GM23248 (cell line): ENCODE data around the gene GUCA2B. TPM values are rescaled to one million over a fixed set of nuclear protein-coding genes. Genes with fewer than 3 reads are reported as not detected.

Experiments used
- DNase-seq: peaks from one replicate; pipeline ENCODE4 v3.0.0-alpha.2; 2015
- H2AFZ ChIP-seq: fragments of 200-600 bp; sonication (generic); 2 replicates; pipeline ENCODE4 v1.6.1; 2016; ENCODE audit warnings: antibody characterized with exemption
- H3F3A ChIP-seq: fragments of 200-600 bp; sonication (generic); 2 replicates; pipeline ENCODE4 v1.6.1; 2016; ENCODE audit warnings: mild to moderate bottlenecking, antibody characterized with exemption, mixed run types; ENCODE audit not compliant: insufficient read depth
- H3K27ac ChIP-seq: fragments of 200-600 bp; sonication (generic); 2 replicates; pipeline ENCODE4 v1.5.1; 2016; ENCODE audit warnings: mild to moderate bottlenecking
- H3K27me3 ChIP-seq: fragments of 200-600 bp; sonication (generic); replicated peaks from 2 replicates; pipeline ENCODE4 v1.6.1; 2016; ENCODE audit warnings: mild to moderate bottlenecking; ENCODE audit not compliant: insufficient read depth
- H3K36me3 ChIP-seq: fragments of 200-600 bp; sonication (generic); 2 replicates; pipeline ENCODE4 v1.6.1; 2016; ENCODE audit warnings: low read depth, mild to moderate bottlenecking
- H3K4me1 ChIP-seq: fragments of 200-600 bp; sonication (generic); 2 replicates; pipeline ENCODE4 v1.6.1; 2016; ENCODE audit warnings: mild to moderate bottlenecking; ENCODE audit not compliant: insufficient read depth
- H3K4me2 ChIP-seq: fragments of 200-600 bp; sonication (generic); one replicate; pipeline ENCODE4 v1.6.1; 2016; ENCODE audit warnings: mild to moderate bottlenecking; ENCODE audit not compliant: unreplicated experiment
- H3K4me3 ChIP-seq: fragments of 200-600 bp; sonication (generic); 2 replicates; pipeline ENCODE4 v1.5.1; 2016; ENCODE audit warnings: mild to moderate bottlenecking
- H3K79me2 ChIP-seq: fragments of 200-600 bp; sonication (generic); 2 replicates; pipeline ENCODE4 v1.6.1; 2016; ENCODE audit warnings: mild to moderate bottlenecking; ENCODE audit not compliant: insufficient read depth
- H3K9ac ChIP-seq: fragments of 200-600 bp; sonication (generic); 2 replicates; pipeline ENCODE4 v1.6.1; 2016; ENCODE audit warnings: mild to moderate bottlenecking
- H3K9me2 ChIP-seq: fragments of 200-600 bp; sonication (generic); 2 replicates; pipeline ENCODE4 v1.6.1; 2016; ENCODE audit warnings: mixed run types, mild to moderate bottlenecking, moderate library complexity; ENCODE audit not compliant: insufficient read depth
- H3K9me3 ChIP-seq: fragments of 200-600 bp; sonication (generic); one replicate; pipeline ENCODE4 v1.6.1; 2017; ENCODE audit warnings: low read depth
- H4K20me1 ChIP-seq: fragments of 200-600 bp; sonication (generic); 2 replicates; pipeline ENCODE4 v1.6.0; 2016; ENCODE audit not compliant: insufficient read depth
- EZH2 ChIP-seq: fragments of 200-600 bp; sonication (generic); IDR thresholded peaks from 2 replicates; pipeline ENCODE4 v1.6.1; 2018; ENCODE audit warnings: antibody characterized with exemption, mild to moderate bottlenecking; ENCODE audit not compliant: insufficient read depth, poor library complexity, severe bottlenecking
- EZH2phosphoT487 ChIP-seq: fragments of 200-600 bp; sonication (generic); IDR thresholded peaks from 2 replicates; pipeline ENCODE4 v1.6.1; 2018; ENCODE audit warnings: antibody characterized with exemption, moderate library complexity, mild to moderate bottlenecking, low read depth; ENCODE audit not compliant: insufficient read depth
- WGBS, 2 experiments: methylation state at CpG; one replicate each; pipeline ENCODE4 v1.1.6; 2015 to 2017; ENCODE audit warnings: low lambda C conversion rate in 2 of 2, low coverage in 1 of 2; ENCODE audit errors: missing lambda C conversion rate in 2 of 2; 5-methylcytosine and 5-hydroxymethylcytosine counted together
- in situ Hi-C: fragments of 300-500 bp; cut with MboI; formaldehyde crosslinking; loops from 2 replicates; pipeline ENCODE4 v1.15.0; 2020
- polyA plus RNA-seq: library from polyadenylated mRNA; unstranded; fragments of >200 nt; fragmentation: Nextera tagmentation; extraction: Ambion mirVana; gene quantifications from 2 replicates; pipeline ENCODE4 v1.2.1, GENCODE V29; 2016
- total RNA-seq: library from RNA; depleted of rRNA; stranded (reverse); fragments of >200 nt; shearing (Covaris generic); gene quantifications from 2 replicates; pipeline ENCODE4 v1.2.3, GENCODE V29; 2014

GUCA2B gene
- total and polyA plus RNA-seq, 2 experiments from 2014 or later, result not detected

DNA sequence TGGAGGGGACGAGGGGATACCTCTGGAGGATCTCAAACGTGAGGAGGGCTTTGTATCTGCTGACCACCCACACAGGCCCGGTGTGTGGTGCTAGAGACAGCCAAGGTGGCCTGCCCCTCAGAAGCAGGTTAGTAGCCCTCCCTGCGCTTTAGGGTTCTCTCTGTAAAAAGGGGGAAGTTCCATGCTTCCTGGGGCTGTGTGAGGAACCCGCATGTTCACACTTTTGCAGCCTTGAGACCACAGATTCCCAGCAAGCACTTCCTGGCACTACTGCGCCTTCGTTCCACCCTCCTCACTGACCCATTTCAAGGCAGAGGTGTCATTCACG lies 7.9 kb upstream of the GUCA2B start:
- WGBS, 2 experiments, result 57 to 61% methylated on average over 8 of the region's 8 CpGs
- Histone ChIP-seq H3K4me3 (no peak overlapping the region), H3F3A (no peaks in the 10 kb centered on the region), H3K4me1 (no peaks in the 10 kb centered on the region), H2AFZ (no peak overlapping the region), H3K9me2 (no peaks in the 10 kb centered on the region), H4K20me1 (no peaks in the 10 kb centered on the region), H3K27ac (no peak overlapping the region), H3K27me3 (peaks cover 52% of the 10 kb centered on the region), H3K4me2 (no peak overlapping the region), H3K79me2 (no peaks in the 10 kb centered on the region), H3K9ac (no peak overlapping the region), H3K36me3 (no peaks in the 10 kb centered on the region), H3K9me3 (no peaks in the 10 kb centered on the region)
- in situ Hi-C loops, result loop anchor here (25.0 kb wide), 1 partner anchor 583 kb away; no protein-coding TSS in a partner anchor
- TF ChIP-seq EZH2phosphoT487 (no peak), EZH2 (no peak)
- no peak for DNase-seq

- peak; percentile 23 for DNase-seq
- peaks cover 52% of the 10 kb centered on the region for H3K27me3 ChIP-seq
- no peak overlapping the region for H3K27ac ChIP-seq
- no peak overlapping the region for H2AFZ ChIP-seq
- 27 to 28% methylated on average over 28 to 38 of the region's 41 CpGs for WGBS, 2 experiments
- H3K4me1 ChIP-seq, result no peaks in the 10 kb centered on the region
- no peaks in the 10 kb centered on the region for H3K9me3 ChIP-seq
- TF ChIP-seq EZH2phosphoT487 (no peak), EZH2 (no peak)
- H3K4me3 ChIP-seq, result no peak overlapping the region
- no peaks in the 10 kb centered on the region for H3K9me2 ChIP-seq
- H3K9ac ChIP-seq, result no peak overlapping the region
- no peaks in the 10 kb centered on the region for H3K79me2 ChIP-seq
- no peaks in the 10 kb centered on the region for H4K20me1 ChIP-seq
- no peaks in the 10 kb centered on the region for H3F3A ChIP-seq
- H3K36me3 ChIP-seq, result no peaks in the 10 kb centered on the region
- no peak overlapping the region for H3K4me2 ChIP-seq
- in situ Hi-C loops, result loop anchor here (25.0 kb wide), 1 partner anchor 584 kb away; no protein-coding TSS in a partner anchor
Observed at GRCh38 chr1:42145764-42146625, 7.2 kb upstream of the GUCA2B start.

DNA sequence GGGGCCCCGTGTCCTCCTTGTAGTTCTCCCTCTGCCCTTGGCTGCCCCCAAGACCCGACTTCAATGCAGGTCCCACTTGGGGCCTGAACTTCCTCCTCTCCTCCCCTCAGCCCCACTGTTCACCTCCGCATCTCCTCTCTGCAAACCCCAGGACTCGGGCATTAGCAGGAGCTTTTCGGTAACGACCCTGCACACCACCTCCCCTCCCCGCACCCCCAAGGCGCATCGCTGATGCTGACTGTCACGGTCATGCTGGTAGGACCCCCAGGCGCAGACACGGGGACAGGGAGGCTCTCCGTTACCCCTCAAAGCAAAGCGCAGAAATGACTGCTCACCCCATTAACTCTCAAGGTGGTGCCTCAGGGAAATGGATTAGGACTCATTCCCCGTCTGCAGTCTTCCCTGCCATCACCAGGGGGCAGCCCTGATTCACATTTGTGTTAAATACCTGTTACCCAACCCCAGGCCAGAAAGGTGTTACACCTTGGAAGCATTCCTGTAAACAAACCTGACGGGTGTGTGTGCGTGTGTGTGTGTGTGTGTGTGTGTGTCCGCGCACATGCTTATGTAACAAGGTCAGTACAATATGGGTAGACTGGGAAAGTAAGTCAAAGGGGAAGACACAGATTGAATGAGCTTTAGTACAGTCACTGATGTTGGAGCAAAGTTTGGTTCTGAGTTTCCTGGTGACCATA lies 6.4 kb upstream of the GUCA2B start:
- Histone ChIP-seq H3F3A (no peaks in the 10 kb centered on the region), H3K4me3 (no peak overlapping the region), H2AFZ (no peak overlapping the region), H3K9me3 (no peaks in the 10 kb centered on the region), H3K9ac (no peak overlapping the region), H3K4me1 (no peaks in the 10 kb centered on the region), H3K79me2 (no peaks in the 10 kb centered on the region), H4K20me1 (no peaks in the 10 kb centered on the region), H3K36me3 (no peaks in the 10 kb centered on the region), H3K4me2 (no peak overlapping the region), H3K27me3 (peaks cover 52% of the 10 kb centered on the region), H3K27ac (no peak overlapping the region), H3K9me2 (no peaks in the 10 kb centered on the region)
- no peak for TF ChIP-seq EZH2phosphoT487
- no peak for TF ChIP-seq EZH2
- WGBS, 2 experiments, result 24 to 25% methylated on average over 19 of the region's 19 CpGs
- peak; percentile 69 for DNase-seq
- in situ Hi-C loops, result loop anchor here (25.0 kb wide), 1 partner anchor 584 kb away; no protein-coding TSS in a partner anchor

DNA sequence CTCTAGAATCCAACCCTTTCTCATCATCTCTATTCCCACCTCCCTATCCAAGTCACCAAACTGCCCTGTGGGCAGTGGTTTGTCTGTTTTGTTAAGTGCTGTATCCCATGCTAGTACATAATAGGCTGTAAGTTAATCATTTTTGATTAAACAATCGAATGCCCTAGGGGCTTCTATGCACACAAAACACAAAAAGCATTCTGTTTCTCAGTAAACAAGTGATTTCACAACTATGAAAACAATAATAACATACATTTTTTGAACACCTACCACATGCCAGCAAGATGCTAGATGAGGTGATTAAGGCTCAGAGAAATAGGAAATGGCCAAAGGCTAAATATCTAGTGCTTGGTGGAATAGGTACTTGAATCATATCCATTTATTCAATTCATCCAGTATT lies 5.0 kb upstream of the GUCA2B start:
- in situ Hi-C loops, result loop anchor here (25.0 kb wide), 1 partner anchor 586 kb away; no protein-coding TSS in a partner anchor

More for the DNA sequence above, 5.0 kb upstream of the GUCA2B start:
- no peaks in the 10 kb centered on the region for H3K36me3 ChIP-seq
- no peak overlapping the region for H2AFZ ChIP-seq
- no peaks in the 10 kb centered on the region for H3F3A ChIP-seq
- H3K9me3 ChIP-seq, result no peaks in the 10 kb centered on the region
- no peak for DNase-seq
- no peak overlapping the region for H3K27ac ChIP-seq
- H3K79me2 ChIP-seq, result no peaks in the 10 kb centered on the region
- H3K4me2 ChIP-seq, result no peak overlapping the region
- no peaks in the 10 kb centered on the region for H3K4me1 ChIP-seq
- peaks cover 46% of the 10 kb centered on the region for H3K27me3 ChIP-seq
- no peak overlapping the region for H3K4me3 ChIP-seq
- no peak overlapping the region for H3K9ac ChIP-seq
- H4K20me1 ChIP-seq, result no peaks in the 10 kb centered on the region
- TF ChIP-seq EZH2phosphoT487, result no peak
- TF ChIP-seq EZH2, result no peak
- H3K9me2 ChIP-seq, result no peaks in the 10 kb centered on the region
- WGBS, 2 experiments, result 9 to 17% methylated on average over 1 of the region's 1 CpG
